ENCODE data around the gene TMEM255A.

The TMEM255A gene

GRCh38 chrX:120271218-120271617, 40.0 kb downstream of the TMEM255A start:
- no peak for DNase-seq (ENCODE audit: extremely low read depth in 1 of 2, low read depth in 1 of 2)

- no peak for DNase-seq (ENCODE audit: extremely low read depth in 1 of 2, low read depth in 1 of 2)
Measured at GRCh38 chrX:120270567-120270966, 40.7 kb downstream of the TMEM255A start.

- DNase-seq (ENCODE audit: extremely low read depth in 1 of 2, low read depth in 1 of 2), result no peak
Measured at GRCh38 chrX:120269373-120270035, 41.8 kb downstream of the TMEM255A start.

GRCh38 chrX:120264341-120264740, 46.9 kb downstream of the TMEM255A start:
- no peak for DNase-seq (ENCODE audit: extremely low read depth in 1 of 2, low read depth in 1 of 2)

DNA sequence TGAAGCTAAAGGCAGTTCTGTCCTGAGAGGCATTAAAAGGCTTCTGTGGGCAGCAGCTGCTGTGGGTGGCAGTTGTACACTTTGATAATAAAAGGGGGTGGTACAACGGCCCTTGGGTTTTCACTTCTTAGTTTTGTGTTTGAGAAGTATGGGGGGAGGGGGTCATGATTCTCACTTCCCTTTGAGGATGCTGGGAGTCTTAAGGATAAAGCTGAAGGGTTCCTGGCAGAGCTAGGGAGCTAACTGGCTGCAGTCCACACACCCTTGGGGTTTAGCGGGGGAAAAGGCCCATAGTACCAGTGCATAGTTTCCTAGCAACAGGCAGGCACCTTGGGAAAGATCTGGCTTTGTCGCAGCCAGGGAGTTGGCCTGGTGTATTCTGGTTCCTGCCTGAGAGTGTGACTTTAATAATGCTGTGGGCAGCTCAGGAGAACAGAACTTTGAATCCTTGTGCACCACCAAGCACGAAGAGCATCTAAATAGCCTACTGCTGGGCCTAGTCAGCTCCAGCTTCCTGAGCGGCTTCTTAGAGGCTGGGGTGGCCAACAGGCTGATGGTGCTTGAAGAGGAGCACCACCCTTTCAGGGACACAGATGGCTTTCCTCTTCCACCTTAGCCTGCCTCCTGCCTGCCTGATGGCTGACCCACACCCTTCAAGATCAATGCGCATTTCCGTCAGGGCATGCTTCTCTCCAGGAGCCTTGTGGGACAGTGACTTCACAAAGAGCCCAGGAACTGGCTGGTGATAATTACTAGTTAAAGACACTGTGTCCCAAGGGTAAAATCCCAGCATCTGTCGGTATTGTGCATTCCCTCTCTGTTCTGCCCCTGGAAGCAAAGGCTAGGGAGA, 48.2 kb downstream of the TMEM255A start:
- DNase-seq (ENCODE audit: extremely low read depth in 1 of 2, low read depth in 1 of 2), result no peak

GRCh38 chrX:120260369-120260768, 50.9 kb downstream of the TMEM255A start:
- DNase-seq (ENCODE audit: extremely low read depth in 1 of 2, low read depth in 1 of 2), result no peak

- DNase-seq (ENCODE audit: extremely low read depth in 1 of 2, low read depth in 1 of 2), result no peak
Measured at GRCh38 chrX:120253784-120254183, 57.5 kb downstream of the TMEM255A start.

DNA sequence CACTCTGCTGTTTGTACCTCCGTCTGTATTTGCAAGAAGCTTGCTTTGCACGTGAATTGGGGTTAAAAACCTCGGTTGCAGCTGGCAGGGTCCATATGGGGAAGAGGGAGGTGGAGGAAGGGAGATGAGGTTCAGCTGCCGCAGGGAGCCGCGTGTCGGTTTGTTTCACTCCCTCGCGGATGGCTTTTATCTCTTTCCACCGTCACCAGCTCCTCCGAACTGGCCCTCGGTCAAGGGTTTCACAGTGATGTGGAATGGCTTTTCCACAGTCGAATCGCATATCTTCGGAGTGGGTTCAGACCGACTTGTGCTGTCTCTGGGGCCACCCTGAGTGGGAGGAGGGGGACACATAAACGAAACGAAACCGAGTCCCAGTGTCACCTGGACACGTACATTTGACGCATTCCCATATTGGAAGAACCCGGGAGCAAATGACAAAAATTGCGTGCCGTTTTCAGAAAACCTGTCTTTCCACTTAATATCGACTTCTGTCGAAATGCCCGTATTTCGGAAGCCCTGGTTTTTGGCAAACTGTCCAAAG, 59.7 kb downstream of the TMEM255A start:
- no peak for DNase-seq (ENCODE audit: extremely low read depth in 1 of 2, low read depth in 1 of 2)

GRCh38 chrX:120250522-120251271, 60.6 kb downstream of the TMEM255A start, which contains the start of gene ZBTB33:
TSS of gene ZBTB33 (plus strand) at chrX:120250812. CDS start at chrX:120253416, 2,604 bp downstream.
- DNase-seq (ENCODE audit: extremely low read depth in 1 of 2, low read depth in 1 of 2), result peak; percentile 57 to 68

GRCh38 chrX:120244735-120245498, 66.3 kb downstream of the TMEM255A start:
- peak; percentile 19 to 28 for DNase-seq (ENCODE audit: extremely low read depth in 1 of 2, low read depth in 1 of 2)

GRCh38 chrX:120244395-120244734, 66.9 kb downstream of the TMEM255A start:
- no peak for DNase-seq (ENCODE audit: extremely low read depth in 1 of 2, low read depth in 1 of 2)

DNA sequence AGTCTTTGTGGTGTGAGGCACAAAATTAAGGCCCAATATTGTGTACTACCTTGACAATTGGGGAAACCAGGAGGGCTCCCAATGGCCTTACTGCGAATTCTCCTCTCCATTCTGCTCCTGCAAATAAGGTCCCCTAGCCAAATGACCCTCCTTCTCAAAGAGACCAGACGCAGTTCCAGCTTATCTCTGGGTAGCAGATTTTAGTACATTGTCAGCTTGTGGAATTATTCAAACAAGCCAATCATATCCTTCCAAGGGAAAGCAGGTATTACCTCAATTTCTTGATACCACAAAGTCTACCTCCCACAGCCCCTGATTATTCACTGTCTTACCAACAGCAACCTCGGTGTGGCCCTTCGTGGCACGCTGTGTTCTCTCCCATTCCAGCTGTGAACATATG, 68.4 kb downstream of the TMEM255A start:
- no peak for DNase-seq (ENCODE audit: extremely low read depth in 1 of 2, low read depth in 1 of 2)

GRCh38 chrX:120238933-120239332, 72.3 kb downstream of the TMEM255A start:
- DNase-seq (ENCODE audit: extremely low read depth in 1 of 2, low read depth in 1 of 2), result no peak

DNA sequence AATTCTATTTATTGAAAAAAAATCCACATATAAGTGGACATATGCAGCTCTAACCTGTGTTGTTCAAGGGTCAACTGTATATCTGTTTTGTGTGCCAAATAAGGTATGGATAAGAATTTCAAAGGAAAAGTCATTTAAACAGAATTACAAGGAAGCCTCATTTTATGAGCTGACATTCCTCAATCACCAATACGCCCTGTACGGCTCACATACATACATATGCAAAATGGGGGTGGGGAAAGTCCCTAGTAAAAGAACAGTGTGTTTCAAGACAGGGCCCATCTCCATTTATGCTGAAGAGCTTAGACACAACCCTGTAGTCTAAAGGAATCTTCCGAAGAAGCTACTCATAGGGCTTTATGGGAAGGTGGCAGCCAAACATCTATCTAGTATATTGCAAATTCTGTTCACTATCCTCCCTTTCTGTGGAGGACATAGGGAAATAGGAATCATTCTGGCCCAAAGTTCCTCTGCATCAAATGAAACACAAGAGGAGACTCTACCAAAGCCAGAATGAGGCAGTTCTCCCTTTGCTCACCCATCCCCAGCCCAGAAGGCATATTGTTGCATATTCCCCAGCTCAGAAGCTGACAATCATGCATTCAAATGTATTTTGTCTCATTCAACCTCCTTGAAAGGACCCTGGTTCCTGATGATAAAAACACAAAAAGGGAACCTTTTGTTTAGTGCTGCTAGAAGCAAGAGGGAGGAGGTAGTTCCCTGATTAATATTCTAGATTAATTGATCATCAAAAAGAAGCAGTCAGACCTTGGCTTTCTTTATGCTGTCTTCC, 74.4 kb downstream of the TMEM255A start:
- DNase-seq (ENCODE audit: extremely low read depth in 1 of 2, low read depth in 1 of 2), result no peak

GRCh38 chrX:120235284-120235683, 76.0 kb downstream of the TMEM255A start:
- no peak for DNase-seq (ENCODE audit: extremely low read depth in 1 of 2, low read depth in 1 of 2)

- DNase-seq (ENCODE audit: extremely low read depth in 1 of 2, low read depth in 1 of 2), result no peak
Measured at GRCh38 chrX:120228187-120228908, 82.9 kb downstream of the TMEM255A start.

DNA sequence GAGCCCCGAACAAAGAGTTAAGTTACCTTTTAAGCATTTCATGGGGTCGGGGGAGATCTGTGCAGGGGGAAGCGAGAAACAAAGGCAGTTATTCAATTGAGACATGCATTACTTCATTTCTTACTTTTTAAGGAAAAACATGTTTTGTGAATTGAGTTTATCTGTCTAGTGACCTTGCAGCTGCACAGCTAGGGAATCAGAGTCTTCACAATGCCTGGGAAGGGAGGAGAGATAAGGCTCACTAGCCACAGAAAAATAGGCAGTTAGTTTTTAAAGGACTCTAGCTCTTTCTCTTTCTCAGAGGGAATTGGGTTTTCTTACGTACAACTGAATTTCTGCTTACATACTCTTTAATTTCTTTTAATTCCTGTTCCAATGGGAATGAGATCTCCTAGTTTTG, 86.9 kb downstream of the TMEM255A start:
- DNase-seq (ENCODE audit: extremely low read depth in 1 of 2, low read depth in 1 of 2), result no peak

GRCh38 chrX:120223374-120223773, 87.9 kb downstream of the TMEM255A start:
- DNase-seq (ENCODE audit: extremely low read depth in 1 of 2, low read depth in 1 of 2), result no peak

Measured in activated CD8-positive, alpha-beta memory T cell treated with anti-CD3 and anti-CD28 coated beads for 1 hour (primary cell).